Activated CD4-positive, alpha-beta T cell treated with anti-CD3 and anti-CD28 coated beads, Interleukin-2, amount 50 U/mL, for 4 hours (primary cell): ENCODE results near the gene SRRM4.
"Not testable (repeated sequence)": the region's sequence is repeated elsewhere in the genome, so short reads cannot be mapped to it uniquely, and the experiment has no call there.

Experiments used
- DNase-seq, 2 experiments: peaks; one replicate each; pipeline ENCODE4 v3.0.0-alpha.2; 2020

SRRM4 gene

GRCh38 chr12:119008691-119009221 lies 27.4 kb downstream of the SRRM4 start:
- no peak for DNase-seq

- no peak for DNase-seq
Measured at GRCh38 chr12:119011231-119011630, 29.9 kb downstream of the SRRM4 start.

- no peak for DNase-seq
Measured at GRCh38 chr12:119012179-119012578, 30.8 kb downstream of the SRRM4 start.

GRCh38 chr12:119013023-119013422 lies 31.7 kb downstream of the SRRM4 start:
- no peak for DNase-seq

GRCh38 chr12:119014368-119014767 lies 33.0 kb downstream of the SRRM4 start:
- DNase-seq: no peak

GRCh38 chr12:119016715-119017114 lies 35.4 kb downstream of the SRRM4 start:
- DNase-seq: no peak

GRCh38 chr12:119019166-119019565 lies 37.8 kb downstream of the SRRM4 start:
- no peak for DNase-seq

GRCh38 chr12:119020406-119021360 lies 39.3 kb downstream of the SRRM4 start:
- DNase-seq: no peak

- no peak for DNase-seq
Measured at GRCh38 chr12:119024356-119024755, 43.0 kb downstream of the SRRM4 start.

GRCh38 chr12:119025786-119026185 lies 44.4 kb downstream of the SRRM4 start:
- no peak for DNase-seq

GRCh38 chr12:119033332-119033731 lies 52.0 kb downstream of the SRRM4 start:
- DNase-seq: not testable (repeated sequence)

- no peak for DNase-seq
Measured at GRCh38 chr12:119036878-119037825, 55.8 kb downstream of the SRRM4 start.

GRCh38 chr12:119044094-119044493 lies 62.8 kb downstream of the SRRM4 start:
- no peak for DNase-seq

- no peak for DNase-seq
Measured at GRCh38 chr12:119047641-119048040, 66.3 kb downstream of the SRRM4 start.

- DNase-seq: no peak
Measured at GRCh38 chr12:119050663-119051062, 69.3 kb downstream of the SRRM4 start.

GRCh38 chr12:119051474-119051873 lies 70.1 kb downstream of the SRRM4 start:
- no peak for DNase-seq

- no peak for DNase-seq
Measured at GRCh38 chr12:119052001-119052400, 70.7 kb downstream of the SRRM4 start.

- no peak for DNase-seq
Measured at GRCh38 chr12:119055977-119056376, 74.6 kb downstream of the SRRM4 start.

- no peak for DNase-seq
Measured at GRCh38 chr12:119060847-119061796, 79.8 kb downstream of the SRRM4 start.

- no peak for DNase-seq
Measured at GRCh38 chr12:119068129-119068856, 87.0 kb downstream of the SRRM4 start.

GRCh38 chr12:119069147-119069642 lies 87.9 kb downstream of the SRRM4 start:
- no peak for DNase-seq
